ENCODE results near the gene KCNIP3.

The KCNIP3 gene

GRCh38 chr2:95275151-95275515 is 22.0 kb upstream of the KCNIP3 start:
- no peak for DNase-seq (ENCODE audit: low spot score)

- DNase-seq (ENCODE audit: low spot score), result no peak
Observed at GRCh38 chr2:95275601-95276243, 21.4 kb upstream of the KCNIP3 start.

- no peak for DNase-seq (ENCODE audit: low spot score)
Observed at GRCh38 chr2:95276244-95276887, 20.8 kb upstream of the KCNIP3 start.

GRCh38 chr2:95276888-95277245 is 20.3 kb upstream of the KCNIP3 start:
- no peak for DNase-seq (ENCODE audit: low spot score)

GRCh38 chr2:95277246-95277906 is 19.8 kb upstream of the KCNIP3 start:
- no peak for DNase-seq (ENCODE audit: low spot score)

- DNase-seq (ENCODE audit: low spot score), result no peak
Observed at GRCh38 chr2:95278051-95278471, 19.1 kb upstream of the KCNIP3 start.

GRCh38 chr2:95278637-95279225 is 18.4 kb upstream of the KCNIP3 start:
- DNase-seq (ENCODE audit: low spot score), result no peak

- no peak for DNase-seq (ENCODE audit: low spot score)
Observed at GRCh38 chr2:95279435-95280035, 17.6 kb upstream of the KCNIP3 start.

- no peak for DNase-seq (ENCODE audit: low spot score)
Observed at GRCh38 chr2:95281071-95281470, 16.1 kb upstream of the KCNIP3 start.

- no peak for DNase-seq (ENCODE audit: low spot score)
Observed at GRCh38 chr2:95281786-95282185, 15.4 kb upstream of the KCNIP3 start.

- DNase-seq (ENCODE audit: low spot score), result no peak
Observed at GRCh38 chr2:95282458-95282857, 14.7 kb upstream of the KCNIP3 start.

GRCh38 chr2:95283562-95283961 is 13.6 kb upstream of the KCNIP3 start:
- DNase-seq (ENCODE audit: low spot score), result no peak

GRCh38 chr2:95284886-95285541 is 12.1 kb upstream of the KCNIP3 start:
- DNase-seq (ENCODE audit: low spot score), result no peak

- DNase-seq (ENCODE audit: low spot score), result no peak
Observed at GRCh38 chr2:95285542-95285932, 11.6 kb upstream of the KCNIP3 start.

- no peak for DNase-seq (ENCODE audit: low spot score)
Observed at GRCh38 chr2:95287336-95287735, 9.8 kb upstream of the KCNIP3 start.

GRCh38 chr2:95287806-95288205 is 9.3 kb upstream of the KCNIP3 start:
- no peak for DNase-seq (ENCODE audit: low spot score)

- DNase-seq (ENCODE audit: low spot score), result no peak
Observed at GRCh38 chr2:95289253-95289652, 7.9 kb upstream of the KCNIP3 start.

- DNase-seq (ENCODE audit: low spot score), result no peak
Observed at GRCh38 chr2:95291222-95291621, 5.9 kb upstream of the KCNIP3 start.

- DNase-seq (ENCODE audit: low spot score), result no peak
Observed at GRCh38 chr2:95292623-95293260, 4.4 kb upstream of the KCNIP3 start.

- DNase-seq (ENCODE audit: low spot score), result no peak
Observed at GRCh38 chr2:95294579-95295250, 2.4 kb upstream of the KCNIP3 start.

GRCh38 chr2:95295376-95295775 is 1.8 kb upstream of the KCNIP3 start:
- DNase-seq (ENCODE audit: low spot score), result no peak
